CD4-positive, CD25-positive, alpha-beta regulatory T cell (primary cell): ENCODE results near the gene MT1H. TPM values are rescaled to one million over a fixed set of nuclear protein-coding genes. Genes with fewer than 3 reads are reported as not detected.

Experiments
- ATAC-seq, 2 donors: fragments of 150-1000 bp; cut with Tn5 transposase; one replicate each; pipeline ENCODE4 v1.10.0; 2021; ENCODE audit warnings: low read depth in 2 of 2, moderate number of reproducible peaks in 2 of 2, moderate library complexity in 1 of 2
- DNase-seq, 3 donors: peaks; one replicate each; pipeline versions ENCODE4 v3.0.0 to v3.0.0-alpha.2; 2012 to 2022; ENCODE audit warnings: mixed read lengths in 1 of 3
- H3K27ac ChIP-seq: one replicate; pipeline ENCODE4 v1.7.0; 2013; ENCODE audit warnings: mild to moderate bottlenecking, low read length; ENCODE audit not compliant: insufficient read depth, poor library complexity, severe bottlenecking
- H3K27me3 ChIP-seq: one replicate; pipeline ENCODE4 v1.7.0; 2013; ENCODE audit warnings: low read length; ENCODE audit not compliant: control insufficient read depth, insufficient read depth
- H3K36me3 ChIP-seq: one replicate; pipeline ENCODE4 v1.7.0; 2013; ENCODE audit warnings: mild to moderate bottlenecking, low read length, moderate library complexity; ENCODE audit not compliant: control insufficient read depth, insufficient read depth
- H3K4me1 ChIP-seq: 2 replicates; pipeline ENCODE4 v1.7.0; 2013; ENCODE audit warnings: mild to moderate bottlenecking, low read length; ENCODE audit not compliant: insufficient read depth, control insufficient read depth, poor library complexity, severe bottlenecking
- H3K4me3 ChIP-seq: one replicate; pipeline ENCODE4 v1.7.0; 2013; ENCODE audit warnings: low read depth, mild to moderate bottlenecking, low read length, moderate library complexity
- H3K9me3 ChIP-seq, 2 experiments: 1 replicate in 1 of 2; 2 replicates in 1 of 2; pipeline ENCODE4 v1.7.0; 2013; ENCODE audit warnings: low read length in 2 of 2, mild to moderate bottlenecking in 1 of 2, moderate library complexity in 1 of 2; ENCODE audit not compliant: control insufficient read depth in 2 of 2
- H3K27ac Mint-ChIP-seq, 3 donors: one replicate each; pipeline ENCODE4 v1.8.0; 2020 to 2022; ENCODE audit warnings: mild to moderate bottlenecking in 3 of 3, mixed read lengths in 3 of 3, moderate library complexity in 2 of 3
- H3K27me3 Mint-ChIP-seq: one replicate; pipeline ENCODE4 v1.8.0; 2022; ENCODE audit warnings: mild to moderate bottlenecking, mixed read lengths
- H3K36me3 Mint-ChIP-seq: one replicate; pipeline ENCODE4 v1.8.0; 2020; ENCODE audit warnings: mixed read lengths
- H3K4me1 Mint-ChIP-seq, 4 donors: one replicate each; pipeline ENCODE4 v1.8.0; 2020 to 2022; ENCODE audit warnings: mixed read lengths in 4 of 4, mild to moderate bottlenecking in 1 of 4
- H3K4me3 Mint-ChIP-seq, 4 donors: one replicate each; pipeline ENCODE4 v1.8.0; 2020 to 2022; ENCODE audit warnings: mild to moderate bottlenecking in 4 of 4, mixed read lengths in 4 of 4, moderate library complexity in 3 of 4
- H3K9me3 Mint-ChIP-seq, 7 donors: one replicate each; pipeline ENCODE4 v1.8.0; 2020 to 2022; ENCODE audit warnings: mixed read lengths in 7 of 7, mild to moderate bottlenecking in 3 of 7, moderate library complexity in 2 of 7
- polyA plus RNA-seq, 4 donors: library from polyadenylated mRNA; unstranded; fragments of 300-500 nt; fragmentation: Illumina TruSeq; gene quantifications; one replicate each; pipeline ENCODE4 v1.2.3, GENCODE V29; 2021
- total RNA-seq: library from RNA; stranded (reverse); gene quantifications from one replicate; pipeline ENCODE4 v1.2.3, GENCODE V29; 2022

The MT1H gene
- total and polyA plus RNA-seq, 5 donors from 2014 or later = not detected

DNA sequence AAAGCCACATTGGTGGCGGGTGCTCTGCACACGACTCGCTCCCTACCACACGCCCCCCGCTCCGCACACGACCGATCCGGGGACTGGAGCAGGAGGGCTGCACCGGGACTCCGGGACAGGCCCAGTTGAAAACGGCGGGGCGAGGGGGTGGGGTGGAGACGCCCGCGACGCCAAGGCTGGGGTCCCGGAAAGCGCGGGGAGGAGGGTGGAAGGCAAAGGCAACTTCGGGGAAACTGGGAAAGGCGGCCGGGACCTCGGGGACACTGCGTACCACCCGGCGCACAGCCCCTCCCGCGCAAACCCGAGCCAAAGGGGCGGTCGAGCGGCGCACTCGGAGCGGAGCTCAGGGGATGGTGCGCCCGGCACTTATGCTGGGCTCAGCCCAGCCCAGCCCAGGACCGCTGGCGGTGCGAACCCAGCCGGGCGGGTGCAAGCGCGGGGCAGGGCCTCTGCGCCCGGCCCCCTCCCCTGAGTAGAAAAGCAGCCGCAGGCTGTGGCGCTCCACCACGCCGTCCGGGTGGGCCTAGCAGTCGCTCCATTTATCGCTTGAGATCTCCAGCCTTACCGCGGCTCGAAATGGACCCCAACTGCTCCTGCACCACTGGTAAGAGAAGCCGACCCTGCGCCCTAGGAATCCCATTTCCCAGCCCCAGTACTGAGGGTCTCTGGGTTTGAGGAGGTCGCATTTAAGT lies 37.3 kb upstream of the MT1H start, which contains the start of gene MT1M:
Gene MT1M, plus strand, starts transcription at position 504 of the 692 bp plus-strand sequence. Its CDS starts 73 bp downstream, at position 577.
- Mint-ChIP-seq H3K4me3 (peak within 1 kb of the TSS; percentile 36 to 86 (median 53)), H3K36me3 (no peaks in the 10 kb centered on the region), H3K27ac (peak within 1 kb of the TSS in 2 of 3 donors; percentile 49 to 69), H3K9me3 (peaks cover 0 to 1% (median 0%) of the 10 kb centered on the region in 7 donors), H3K27me3 (peaks cover 69% of the 10 kb centered on the region), H3K4me1 (peaks cover 0 to 37% (median 16%) of the 10 kb centered on the region in 4 donors)
- DNase-seq (no peak), ATAC-seq (peak in 1 of 2 donors; percentile 40)
- no peaks in the 10 kb centered on the region for H3K36me3 ChIP-seq
- H3K4me3 ChIP-seq = no peak within 1 kb of the TSS
- H3K9me3 ChIP-seq = no peaks in the 10 kb centered on the region
- H3K27me3 ChIP-seq = peaks cover 24% of the 10 kb centered on the region
- H3K4me1 ChIP-seq = peaks cover 19% of the 10 kb centered on the region
- no peak within 1 kb of the TSS for H3K27ac ChIP-seq

DNA sequence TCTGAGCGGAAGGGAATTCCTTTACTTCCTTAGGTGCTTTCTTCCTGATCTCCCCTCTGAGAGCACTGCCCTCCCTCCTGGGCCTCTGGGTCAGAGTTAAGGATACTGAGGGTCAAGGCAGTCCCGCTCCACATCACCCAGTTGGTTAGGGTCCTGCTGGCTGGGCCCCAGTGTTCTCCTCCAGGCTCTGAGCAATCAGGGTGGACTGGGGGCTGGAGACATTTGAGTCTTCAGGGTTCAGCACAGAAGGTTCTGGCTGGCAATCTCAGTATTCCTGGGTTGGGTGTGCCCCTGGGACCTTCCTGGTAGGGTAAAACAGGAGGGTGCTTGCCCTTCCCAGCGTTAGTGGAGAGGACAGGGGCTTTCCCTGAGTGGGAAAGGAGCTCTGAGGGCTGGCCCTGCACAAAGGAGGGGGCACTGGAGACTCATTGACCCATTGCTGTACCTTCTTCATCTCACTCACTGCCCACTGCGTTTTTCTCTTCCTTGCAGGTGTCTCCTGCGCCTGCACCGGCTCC lies 36.7 kb upstream of the MT1H start:
- Histone ChIP-seq H3K4me3 (no peak overlapping the region), H3K4me1 (peaks cover 19% of the 10 kb centered on the region), H3K9me3 (no peaks in the 10 kb centered on the region), H3K36me3 (no peaks in the 10 kb centered on the region), H3K27me3 (peaks cover 29% of the 10 kb centered on the region), H3K27ac (no peak overlapping the region)
- Mint-ChIP-seq H3K36me3 (no peaks in the 10 kb centered on the region), H3K27me3 (peaks cover 75% of the 10 kb centered on the region), H3K4me1 (peaks cover 0 to 43% (median 19%) of the 10 kb centered on the region in 4 donors), H3K9me3 (peaks cover 0 to 1% (median 0%) of the 10 kb centered on the region in 7 donors), H3K27ac (no peak overlapping the region), H3K4me3 (peak overlapping the region in 3 of 4 donors; percentile 46 to 66 (median 53))
- ATAC-seq = no peak
- DNase-seq = no peak

DNA sequence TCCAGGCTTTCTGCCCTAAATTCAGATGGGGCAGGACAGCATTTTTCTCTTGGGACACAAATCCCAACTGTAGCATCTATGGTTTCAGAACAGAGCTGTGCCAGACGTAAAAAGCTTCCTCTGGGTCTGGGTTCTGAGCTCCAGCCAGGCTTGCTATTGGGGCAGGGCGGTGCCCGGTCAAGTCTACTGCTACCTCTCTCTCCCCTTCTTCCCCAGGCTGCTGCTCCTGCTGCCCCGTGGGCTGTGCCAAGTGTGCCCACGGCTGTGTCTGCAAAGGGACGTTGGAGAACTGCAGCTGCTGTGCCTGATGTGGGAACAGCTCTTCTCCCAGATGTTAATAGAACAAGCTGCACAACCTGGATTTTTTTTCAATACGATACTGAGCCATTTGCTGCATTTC lies 36.1 kb upstream of the MT1H start:
- H3K36me3 Mint-ChIP-seq = no peaks in the 10 kb centered on the region
- peaks cover 0 to 1% (median 0%) of the 10 kb centered on the region in 7 donors for H3K9me3 Mint-ChIP-seq
- Histone ChIP-seq H3K27ac (no peak overlapping the region), H3K9me3 (no peaks in the 10 kb centered on the region), H3K27me3 (peaks cover 32% of the 10 kb centered on the region), H3K4me1 (peaks cover 19% of the 10 kb centered on the region), H3K4me3 (no peak overlapping the region), H3K36me3 (no peaks in the 10 kb centered on the region)
- no peak for ATAC-seq
- H3K27ac Mint-ChIP-seq = no peak overlapping the region
- peaks cover 81% of the 10 kb centered on the region for H3K27me3 Mint-ChIP-seq
- no peak for DNase-seq
- H3K4me1 Mint-ChIP-seq = peaks cover 0 to 44% (median 21%) of the 10 kb centered on the region in 4 donors
- H3K4me3 Mint-ChIP-seq = peak overlapping the region in 1 of 4 donors; percentile 16

DNA sequence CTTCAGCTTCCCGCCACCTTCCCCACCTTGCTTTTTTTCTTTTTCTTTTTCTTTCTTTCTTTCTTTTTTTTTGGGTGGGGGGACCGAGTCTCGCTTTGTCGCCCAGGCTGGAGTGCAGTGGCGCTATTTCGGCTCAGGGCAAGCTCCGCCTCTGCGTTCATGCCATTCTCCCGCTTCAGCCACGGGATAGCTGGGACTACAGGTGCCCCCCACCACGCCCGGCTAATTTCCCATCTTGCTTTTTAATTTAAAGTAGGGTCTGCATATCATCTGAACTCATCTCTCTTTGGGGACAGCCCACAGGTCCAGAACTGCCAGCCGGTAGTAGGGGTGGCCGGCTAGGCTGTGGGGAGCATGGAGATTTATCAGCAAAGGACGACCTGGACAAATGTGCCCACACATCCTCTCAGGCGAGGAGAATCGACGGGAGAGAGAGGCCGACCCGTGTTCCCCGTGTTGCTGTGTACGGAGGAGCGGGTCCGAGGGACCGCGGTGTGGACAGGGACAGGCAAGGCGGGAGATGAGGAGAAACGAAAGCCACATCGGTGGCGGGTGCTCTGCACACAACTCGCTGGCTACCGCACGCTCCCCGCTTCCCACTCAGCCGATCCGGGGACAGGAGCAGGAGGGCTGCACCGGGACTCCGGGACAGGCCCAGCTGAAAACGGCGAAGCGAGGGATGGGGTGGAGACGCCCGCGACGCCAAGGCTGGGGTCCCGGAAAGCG lies 34.7 kb upstream of the MT1H start:
- ATAC-seq = no peak

DNA sequence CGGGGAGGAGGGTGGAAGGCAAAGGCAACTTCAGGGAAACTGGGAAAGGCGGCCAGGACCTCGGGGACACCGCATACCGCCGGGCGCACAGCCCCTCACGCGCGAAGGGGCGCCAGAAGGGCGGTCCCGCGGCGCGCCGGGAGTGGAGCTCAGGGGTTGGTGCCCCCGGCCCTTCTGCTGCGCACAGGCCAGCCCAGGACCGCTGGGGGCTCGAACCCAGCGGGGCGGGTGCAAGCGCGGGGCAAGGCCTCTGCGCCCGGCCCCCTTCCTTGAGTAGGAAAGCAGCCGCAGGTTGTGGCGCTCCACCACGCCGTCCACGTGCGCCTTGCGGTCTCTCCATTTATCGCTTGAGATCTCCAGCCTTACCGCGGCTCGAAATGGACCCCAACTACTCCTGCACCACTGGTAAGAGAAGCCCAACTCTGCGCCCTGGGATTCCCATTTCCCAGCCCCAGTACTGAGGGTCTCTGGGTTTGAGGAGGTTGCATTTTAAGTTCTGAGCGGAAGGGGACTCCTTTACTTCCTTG lies 34.1 kb upstream of the MT1H start:
- DNase-seq (no peak), ATAC-seq (no peak)
- peaks cover 45% of the 10 kb centered on the region for H3K27me3 ChIP-seq
- H3K9me3 ChIP-seq = no peaks in the 10 kb centered on the region
- Mint-ChIP-seq H3K9me3 (peaks cover 0 to 1% (median 0%) of the 10 kb centered on the region in 7 donors), H3K4me3 (peak overlapping the region in 2 of 4 donors; percentile 33 to 52), H3K27ac (no peak overlapping the region), H3K27me3 (peaks cover 92% of the 10 kb centered on the region), H3K4me1 (peaks cover 0 to 38% (median 21%) of the 10 kb centered on the region in 4 donors), H3K36me3 (no peaks in the 10 kb centered on the region)
- no peaks in the 10 kb centered on the region for H3K36me3 ChIP-seq
- H3K27ac ChIP-seq = no peak overlapping the region
- peaks cover 19% of the 10 kb centered on the region for H3K4me1 ChIP-seq
- H3K4me3 ChIP-seq = no peak overlapping the region

More for the DNA sequence above, 34.7 kb upstream of the MT1H start:
- Histone ChIP-seq H3K4me3 (no peak overlapping the region), H3K27me3 (peaks cover 43% of the 10 kb centered on the region), H3K27ac (no peak overlapping the region), H3K4me1 (peaks cover 19% of the 10 kb centered on the region), H3K9me3 (no peaks in the 10 kb centered on the region), H3K36me3 (no peaks in the 10 kb centered on the region)
- Mint-ChIP-seq H3K27ac (peak overlapping the region in 2 of 3 donors; percentile 25 to 45), H3K4me1 (peaks cover 0 to 39% (median 21%) of the 10 kb centered on the region in 4 donors), H3K27me3 (peaks cover 89% of the 10 kb centered on the region), H3K9me3 (peaks cover 0 to 1% (median 0%) of the 10 kb centered on the region in 7 donors), H3K36me3 (no peaks in the 10 kb centered on the region), H3K4me3 (peak overlapping the region in 3 of 4 donors; percentile 55 to 86 (median 70))
- no peak for DNase-seq

DNA sequence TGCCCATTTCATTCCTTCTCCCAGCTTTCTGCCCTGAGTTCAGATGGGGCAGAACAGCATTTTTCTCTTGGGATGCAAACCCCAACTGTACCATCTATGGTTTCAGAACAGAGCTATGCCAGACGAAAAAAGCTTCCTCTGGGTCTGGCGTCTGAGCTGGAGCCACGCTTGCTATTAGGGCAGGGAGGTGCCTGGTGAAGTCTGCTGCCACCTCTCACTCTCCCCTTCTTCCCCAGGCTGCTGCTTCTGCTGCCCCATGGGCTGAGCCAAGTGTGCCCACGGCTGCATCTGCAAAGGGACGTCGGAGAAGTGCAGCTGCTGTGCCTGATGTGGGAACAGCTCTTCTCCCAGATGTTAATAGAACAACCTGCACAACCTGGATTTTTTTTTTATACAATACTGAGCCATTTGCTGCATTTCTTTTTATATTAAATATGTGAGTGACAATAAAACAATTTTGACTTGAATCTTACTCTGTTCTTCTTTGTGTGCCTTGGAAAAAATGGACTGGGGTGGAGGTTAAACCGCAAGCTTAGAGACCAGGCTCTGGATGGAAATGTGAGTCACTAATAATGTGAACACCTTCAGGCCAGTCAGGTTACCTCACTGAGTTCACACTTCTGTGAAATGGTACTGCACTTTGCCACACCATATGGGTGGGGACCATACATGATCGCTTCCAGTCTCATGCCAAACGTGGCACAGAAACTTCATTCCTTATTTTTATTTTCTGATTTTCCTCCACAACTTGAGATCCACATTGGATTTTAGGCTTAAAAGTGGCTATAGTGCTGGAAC lies 32.8 kb upstream of the MT1H start:
- Mint-ChIP-seq H3K27me3 (peaks cover 89% of the 10 kb centered on the region), H3K9me3 (peaks cover 0 to 1% (median 0%) of the 10 kb centered on the region in 7 donors), H3K4me3 (peak overlapping the region in 1 of 4 donors; percentile 32), H3K36me3 (no peaks in the 10 kb centered on the region), H3K4me1 (peaks cover 0 to 35% (median 19%) of the 10 kb centered on the region in 4 donors), H3K27ac (no peak overlapping the region)
- Histone ChIP-seq H3K4me3 (no peak overlapping the region), H3K4me1 (peaks cover 19% of the 10 kb centered on the region), H3K36me3 (no peaks in the 10 kb centered on the region), H3K27ac (no peak overlapping the region), H3K27me3 (peaks cover 45% of the 10 kb centered on the region), H3K9me3 (no peaks in the 10 kb centered on the region)
- DNase-seq (no peak), ATAC-seq (no peak)
